NCI-H2171 treated with DMSO at 0.1 percent for 48 hours (cell line): ENCODE results near the gene FRMD4A.

Experiments
- DNase-seq: peaks from one replicate; lab custom pipeline; 2025; lab: John Stamatoyannopoulos, UW

FRMD4A gene

GRCh38 chr10:14340051-14340744, 9.5 kb upstream of the FRMD4A start:
- DNase-seq = no peak

- no peak for DNase-seq
These were observed 6.0 kb upstream of the FRMD4A start for GRCh38 chr10:14336736-14337135.

GRCh38 chr10:14334771-14335170, 4.0 kb upstream of the FRMD4A start:
- no peak for DNase-seq

GRCh38 chr10:14333606-14334005, 2.9 kb upstream of the FRMD4A start:
- DNase-seq = no peak

GRCh38 chr10:14332903-14333302, 2.2 kb upstream of the FRMD4A start:
- DNase-seq = no peak

GRCh38 chr10:14329746-14330173, 964 bp downstream of the FRMD4A start:
- no peak for DNase-seq

- no peak for DNase-seq
These were observed 1.6 kb downstream of the FRMD4A start for GRCh38 chr10:14328881-14329672.

GRCh38 chr10:14327527-14327926, 3.2 kb downstream of the FRMD4A start:
- DNase-seq = no peak

- peak; percentile 43 for DNase-seq
These were observed 4.1 kb downstream of the FRMD4A start for GRCh38 chr10:14326581-14326980.

GRCh38 chr10:14325325-14325955, 5.3 kb downstream of the FRMD4A start:
- no peak for DNase-seq

- no peak for DNase-seq
These were observed 8.1 kb downstream of the FRMD4A start for GRCh38 chr10:14322526-14323188.

GRCh38 chr10:14318007-14318406, 12.7 kb downstream of the FRMD4A start:
- DNase-seq = no peak

- peak; percentile 71 for DNase-seq
These were observed 18.7 kb downstream of the FRMD4A start for GRCh38 chr10:14312014-14312413.

GRCh38 chr10:14311206-14311957, 19.3 kb downstream of the FRMD4A start:
- DNase-seq = peak; percentile 40

- DNase-seq = no peak
These were observed 21.1 kb downstream of the FRMD4A start for GRCh38 chr10:14309593-14309992.

- DNase-seq = no peak
These were observed 24.5 kb downstream of the FRMD4A start for GRCh38 chr10:14306190-14306589.

- DNase-seq = no peak
These were observed 26.7 kb downstream of the FRMD4A start for GRCh38 chr10:14304046-14304445.

- DNase-seq = no peak
These were observed 28.7 kb downstream of the FRMD4A start for GRCh38 chr10:14302035-14302434.

GRCh38 chr10:14299556-14299955, 31.2 kb downstream of the FRMD4A start:
- DNase-seq = no peak

- DNase-seq = no peak
These were observed 34.5 kb downstream of the FRMD4A start for GRCh38 chr10:14296065-14296709.
